Mononuclear cell (primary cell): ENCODE data around the gene UBN2. TPM values are rescaled to one million over a fixed set of nuclear protein-coding genes. Genes with fewer than 3 reads are reported as not detected.
"Not testable (repeated sequence)": the region's sequence is repeated elsewhere in the genome, so short reads cannot be mapped to it uniquely, and the experiment has no call there.

Experiments
- H3K27me3 ChIP-seq: 2 replicates; pipeline ENCODE4 v1.6.0; 2011; ENCODE audit warnings: low read length, control low read depth; ENCODE audit not compliant: insufficient read depth
- H3K4me1 ChIP-seq: 2 replicates; pipeline ENCODE4 v1.5.1; 2011; ENCODE audit warnings: mild to moderate bottlenecking, low read length, control low read depth; ENCODE audit not compliant: insufficient read depth
- H3K4me3 ChIP-seq: 2 replicates; pipeline ENCODE4 v1.5.1; 2011; ENCODE audit warnings: mild to moderate bottlenecking, low read length, moderate library complexity
- H3K9me3 ChIP-seq: 2 replicates; pipeline ENCODE4 v1.5.1; 2011; ENCODE audit warnings: low read depth, mild to moderate bottlenecking, control low read depth, low read length
- total RNA-seq: library from RNA; depleted of rRNA; stranded (reverse); fragments of >200 nt; gene quantifications from one replicate; pipeline ENCODE4 v1.2.3, GENCODE V29; 2012

Gene UBN2
- total RNA-seq, 1 donor, result 6.0 TPM

GRCh38 chr7:139225286-139226157 is 5.5 kb upstream of the UBN2 start:
- H3K9me3 ChIP-seq, H3K4me3 ChIP-seq, H3K4me1 ChIP-seq, H3K27me3 ChIP-seq: not testable (repeated sequence)

DNA sequence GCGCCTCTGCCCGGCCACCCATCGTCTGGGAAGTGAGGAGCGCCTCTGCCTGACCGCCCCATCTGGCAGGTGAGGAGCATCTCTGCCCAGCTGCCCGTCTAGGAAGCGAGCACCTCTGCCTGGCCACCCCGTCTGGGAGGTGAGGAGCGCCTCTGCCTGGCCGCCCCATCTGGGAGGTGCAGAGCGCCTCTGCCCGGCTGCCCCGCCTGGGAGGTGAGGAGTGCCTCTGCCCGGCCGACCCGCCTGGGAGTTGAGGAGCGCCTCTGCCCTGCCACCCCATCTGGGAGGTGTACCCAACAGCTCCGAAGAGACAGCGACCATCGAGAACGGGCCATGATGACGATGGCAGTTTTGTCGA is 4.9 kb upstream of the UBN2 start:
- H3K27me3 ChIP-seq, H3K4me1 ChIP-seq, H3K9me3 ChIP-seq, H3K4me3 ChIP-seq: not testable (repeated sequence)

- H3K4me1 ChIP-seq, H3K9me3 ChIP-seq, H3K27me3 ChIP-seq, H3K4me3 ChIP-seq: not testable (repeated sequence)
These were observed 4.0 kb upstream of the UBN2 start for GRCh38 chr7:139226988-139227488.

DNA sequence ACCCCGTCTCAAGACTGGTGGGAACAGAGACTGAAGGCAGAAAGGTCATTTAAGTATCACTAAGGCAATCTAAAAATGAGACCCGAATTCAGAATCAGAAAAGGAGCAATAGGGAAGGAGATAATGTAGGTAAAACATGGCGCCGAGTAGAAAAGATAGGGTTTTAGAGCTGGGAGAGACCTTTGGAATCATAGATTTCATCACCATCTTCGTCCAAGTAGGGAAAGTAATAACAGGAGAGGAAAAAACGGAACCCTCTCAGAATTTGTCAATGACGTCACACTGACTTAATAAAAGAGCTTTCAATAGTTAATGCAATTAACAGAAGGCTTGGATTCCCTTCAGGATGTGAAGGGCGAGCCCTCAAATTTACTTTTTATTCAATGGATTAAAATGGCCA is 1.0 kb upstream of the UBN2 start:
- no peak overlapping the region for H3K4me3 ChIP-seq
- H3K27me3 ChIP-seq, result no peaks in the 10 kb centered on the region
- H3K4me1 ChIP-seq, result peaks cover 14% of the 10 kb centered on the region
- no peaks in the 10 kb centered on the region for H3K9me3 ChIP-seq

- peak overlapping the region; percentile 92 for H3K4me3 ChIP-seq
- no peaks in the 10 kb centered on the region for H3K9me3 ChIP-seq
- peaks cover 14% of the 10 kb centered on the region for H3K4me1 ChIP-seq
- no peaks in the 10 kb centered on the region for H3K27me3 ChIP-seq
These were observed 608 bp upstream of the UBN2 start for GRCh38 chr7:139230484-139230773.

- H3K27me3 ChIP-seq, result no peaks in the 10 kb centered on the region
- H3K4me1 ChIP-seq, result peaks cover 14% of the 10 kb centered on the region
- peak overlapping the region; percentile 92 for H3K4me3 ChIP-seq
- H3K9me3 ChIP-seq, result no peaks in the 10 kb centered on the region
These were observed 708 bp downstream of the UBN2 start for GRCh38 chr7:139231513-139232376.

GRCh38 chr7:139232377-139232717 is 1.3 kb downstream of the UBN2 start:
- Histone ChIP-seq H3K9me3 (no peaks in the 10 kb centered on the region), H3K27me3 (no peaks in the 10 kb centered on the region), H3K4me1 (peaks cover 14% of the 10 kb centered on the region), H3K4me3 (peak overlapping the region; percentile 92)

DNA sequence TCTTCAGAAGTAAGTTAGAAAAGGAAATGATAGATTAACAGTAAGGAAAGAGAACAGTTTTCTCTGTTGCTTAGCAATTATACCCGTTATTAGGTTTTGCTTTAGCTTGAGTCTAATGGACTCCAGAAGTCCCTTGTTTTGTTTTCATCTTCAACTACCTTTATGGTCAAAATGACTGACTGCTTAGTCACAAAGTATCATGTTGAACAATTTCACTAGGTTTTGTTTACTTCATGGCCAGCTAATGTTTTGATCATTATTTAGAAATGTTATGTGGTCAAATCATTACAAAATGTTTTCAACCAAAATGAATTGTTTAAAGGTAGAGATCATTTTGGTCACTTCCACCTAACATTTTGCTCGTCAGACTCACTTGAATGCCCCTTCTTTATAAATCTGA is 1.9 kb downstream of the UBN2 start:
- H3K4me1 ChIP-seq, result peaks cover 14% of the 10 kb centered on the region
- no peak overlapping the region for H3K4me3 ChIP-seq
- H3K9me3 ChIP-seq, result no peaks in the 10 kb centered on the region
- H3K27me3 ChIP-seq, result no peaks in the 10 kb centered on the region

DNA sequence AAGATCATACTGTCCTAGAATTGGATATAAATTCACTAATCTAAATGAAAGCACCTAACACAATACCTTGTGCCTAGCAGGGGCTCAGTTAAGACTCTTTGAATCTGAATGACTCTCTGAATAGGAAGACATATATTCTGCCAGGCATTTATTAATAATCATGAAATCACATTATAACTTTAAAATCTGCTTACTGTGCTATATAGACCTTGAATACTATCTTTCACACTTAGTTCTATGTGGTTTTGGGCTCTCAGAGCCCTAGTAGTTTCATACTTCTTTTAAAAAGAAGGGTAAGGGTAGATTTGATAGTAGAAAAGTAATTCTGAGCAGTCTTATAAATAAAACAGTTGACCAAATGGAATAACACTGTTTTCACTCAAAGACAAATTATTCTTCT is 10.2 kb downstream of the UBN2 start:
- H3K4me1 ChIP-seq, result no peaks in the 10 kb centered on the region
- H3K27me3 ChIP-seq, result no peaks in the 10 kb centered on the region
- H3K9me3 ChIP-seq, result no peaks in the 10 kb centered on the region
- H3K4me3 ChIP-seq, result no peak overlapping the region

DNA sequence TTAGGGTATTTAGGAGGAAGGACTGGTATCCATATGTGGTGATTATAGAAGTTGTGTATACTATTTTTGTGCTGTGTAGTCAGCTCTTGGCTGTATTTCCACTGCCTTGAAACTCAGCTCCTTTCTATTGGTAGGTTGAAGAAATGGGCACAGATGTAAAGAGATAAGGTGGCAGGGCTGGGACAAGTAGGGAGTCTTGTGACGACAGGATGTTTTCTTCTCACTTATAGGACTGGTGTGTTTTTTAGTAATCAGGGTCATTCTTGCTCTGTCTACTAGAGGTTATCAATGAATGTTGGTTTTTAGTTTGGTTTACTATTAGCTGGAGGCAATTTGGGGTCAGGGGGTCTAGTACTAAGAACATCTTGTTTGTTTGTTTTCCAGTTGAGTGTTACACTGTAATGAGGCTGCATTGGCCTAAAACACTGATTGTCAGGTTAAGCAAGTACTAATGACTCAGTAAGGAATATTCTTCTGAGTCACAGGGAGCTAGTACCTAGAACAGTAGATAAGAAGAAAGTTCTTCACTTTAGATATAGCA is 11.8 kb downstream of the UBN2 start:
- Histone ChIP-seq H3K4me3 (no peak overlapping the region), H3K9me3 (no peaks in the 10 kb centered on the region), H3K27me3 (no peaks in the 10 kb centered on the region), H3K4me1 (no peaks in the 10 kb centered on the region)

DNA sequence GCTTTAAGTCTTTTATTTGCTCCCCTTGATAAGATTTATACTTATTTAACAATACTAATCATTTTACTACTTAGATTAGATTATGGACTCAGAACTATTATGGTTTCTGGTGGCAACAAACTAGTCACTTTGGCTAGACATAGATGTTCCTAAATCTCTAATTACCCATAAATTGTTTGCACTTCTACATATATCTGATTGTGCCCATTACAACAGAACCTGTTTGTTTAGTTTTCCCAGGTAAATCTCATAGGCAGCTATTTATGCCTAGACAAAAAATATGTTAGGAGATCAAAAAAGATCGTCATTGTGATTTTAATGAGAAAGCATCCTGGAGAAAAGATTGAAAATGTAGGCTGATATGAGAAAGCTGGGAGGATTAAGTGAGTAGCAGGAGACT is 14.4 kb downstream of the UBN2 start:
- Histone ChIP-seq H3K4me1 (no peaks in the 10 kb centered on the region), H3K27me3 (no peaks in the 10 kb centered on the region), H3K9me3 (no peaks in the 10 kb centered on the region), H3K4me3 (no peak overlapping the region)

GRCh38 chr7:139246494-139246893 is 15.5 kb downstream of the UBN2 start:
- Histone ChIP-seq H3K4me1 (no peaks in the 10 kb centered on the region), H3K9me3 (no peaks in the 10 kb centered on the region), H3K27me3 (no peaks in the 10 kb centered on the region), H3K4me3 (no peak overlapping the region)

DNA sequence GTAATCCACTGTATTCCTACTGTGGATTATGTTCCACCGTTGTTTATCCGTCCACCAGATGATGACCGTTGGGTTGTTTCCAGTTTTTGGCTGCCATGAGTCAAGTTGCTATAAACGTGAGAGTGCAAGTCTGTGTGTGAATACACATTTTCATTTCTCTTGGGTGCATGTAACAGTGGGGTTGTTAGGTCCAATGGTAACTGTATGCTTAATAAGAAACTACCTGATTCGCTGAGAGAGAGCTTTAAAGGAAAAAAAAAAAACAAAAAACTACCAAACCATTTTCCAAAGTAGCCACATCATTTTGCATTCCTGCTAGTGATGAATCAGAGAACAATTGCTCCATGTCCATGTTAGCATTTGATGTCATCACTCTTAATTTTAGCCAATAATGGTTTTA is 15.9 kb downstream of the UBN2 start:
- H3K27me3 ChIP-seq, result no peaks in the 10 kb centered on the region

GRCh38 chr7:139249179-139249810 is 18.3 kb downstream of the UBN2 start:
- Histone ChIP-seq H3K4me3 (no peak overlapping the region), H3K4me1 (no peaks in the 10 kb centered on the region), H3K9me3 (no peaks in the 10 kb centered on the region), H3K27me3 (no peaks in the 10 kb centered on the region)

More for the DNA sequence above, 15.9 kb downstream of the UBN2 start:
- H3K9me3 ChIP-seq, result no peaks in the 10 kb centered on the region
- H3K4me3 ChIP-seq, result no peak overlapping the region
- no peaks in the 10 kb centered on the region for H3K4me1 ChIP-seq

DNA sequence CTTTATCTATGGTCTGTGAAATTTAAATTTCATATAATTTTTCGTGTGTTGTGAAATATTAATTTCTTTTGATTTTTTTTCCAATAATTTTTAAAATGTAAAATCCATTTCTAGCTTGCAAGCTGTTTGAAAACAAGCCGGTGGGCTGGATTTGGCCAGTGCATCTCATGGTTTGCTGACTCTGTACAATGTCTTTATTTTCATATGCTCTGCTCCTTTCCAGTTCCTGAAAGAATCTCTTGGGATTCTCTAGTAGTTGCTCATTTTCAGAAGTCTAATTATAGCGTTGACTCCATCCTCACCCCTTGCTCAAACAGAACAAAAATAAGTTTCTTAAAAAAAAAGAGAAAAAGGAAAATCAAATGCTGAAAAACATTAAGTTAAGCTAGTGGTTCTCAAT is 21.4 kb downstream of the UBN2 start:
- Histone ChIP-seq H3K4me1 (no peaks in the 10 kb centered on the region), H3K4me3 (no peak overlapping the region), H3K9me3 (no peaks in the 10 kb centered on the region), H3K27me3 (no peaks in the 10 kb centered on the region)
